Caco-2 (cell line): ENCODE data around the gene CDKN2B-AS1. TPM values are rescaled to one million over a fixed set of nuclear protein-coding genes. Genes with fewer than 3 reads are reported as not detected.

Experiments
- BruUV-seq: library from RNA; stranded (reverse); fragments of 400-500 nt; replicated peaks from 2 replicates; lab custom pipeline; 2021; lab: Mats Ljungman, UMichigan
- CTCF ChIA-PET: fragments of 300-600 bp; sonication (Branson Sonifier 250); formaldehyde crosslinking; loops from one replicate; lab custom pipeline; 2022; ENCODE audit warnings: antibody characterized with exemption; lab: Charles Lee
- POLR2A ChIA-PET: fragments of 300-600 bp; sonication (Branson Sonifier 250); formaldehyde crosslinking; loops from one replicate; lab custom pipeline; 2022; ENCODE audit warnings: antibody characterized with exemption; lab: Charles Lee
- DNase-seq, 2 experiments: peaks; one replicate each; pipeline versions ENCODE4 v3.0.0 to v3.0.0-alpha.2; 2020 to 2022
- H3K27me3 ChIP-seq: replicated peaks from 2 replicates; pipeline ENCODE4 v1.6.0; 2011; ENCODE audit warnings: low read length; ENCODE audit not compliant: control insufficient read depth, insufficient read depth
- H3K36me3 ChIP-seq: 2 replicates; pipeline ENCODE4 v1.5.1; 2011; ENCODE audit warnings: low read length; ENCODE audit not compliant: control insufficient read depth, insufficient read depth
- H3K4me1 ChIP-seq: fragments of 250-450 bp; sonication (Bioruptor Pico); 2 replicates; pipeline ENCODE4 v1.5.1; 2020; ENCODE audit warnings: mild to moderate bottlenecking
- H3K4me3 ChIP-seq: 2 replicates; pipeline ENCODE4 v1.5.1; 2011; ENCODE audit warnings: low read depth, mild to moderate bottlenecking, control low read depth, low read length
- H3K9me3 ChIP-seq: fragments of 250-450 bp; sonication (Bioruptor Pico); 2 replicates; pipeline ENCODE4 v1.5.1; 2020; ENCODE audit warnings: mild to moderate bottlenecking, moderate library complexity
- H3K27ac Mint-ChIP-seq: one replicate; pipeline ENCODE4 v1.8.0; 2022; ENCODE audit warnings: mixed read lengths; ENCODE audit not compliant: unreplicated experiment
- H3K27me3 Mint-ChIP-seq: one replicate; pipeline ENCODE4 v1.8.0; 2022; ENCODE audit warnings: mixed read lengths; ENCODE audit not compliant: insufficient read depth, unreplicated experiment
- H3K36me3 Mint-ChIP-seq: one replicate; pipeline ENCODE4 v1.8.0; 2022; ENCODE audit warnings: mild to moderate bottlenecking, mixed read lengths; ENCODE audit not compliant: insufficient read depth, unreplicated experiment
- H3K4me1 Mint-ChIP-seq: one replicate; pipeline ENCODE4 v1.8.0; 2022; ENCODE audit warnings: low read depth, mixed read lengths; ENCODE audit not compliant: unreplicated experiment
- H3K4me3 Mint-ChIP-seq: one replicate; pipeline ENCODE4 v1.8.0; 2022; ENCODE audit warnings: mild to moderate bottlenecking, moderate library complexity, mixed read lengths; ENCODE audit not compliant: unreplicated experiment
- H3K9me3 Mint-ChIP-seq: one replicate; pipeline ENCODE4 v1.8.0; 2022; ENCODE audit warnings: mixed read lengths; ENCODE audit not compliant: unreplicated experiment
- CTCF ChIP-seq, 2 experiments: fragments of 200-600 bp in 1 of 2; IDR thresholded peaks; 1 replicate in 1 of 2; 2 replicates in 1 of 2; pipeline versions ENCODE4 v1.5.1 to v1.8.0; 2011 to 2022; ENCODE audit warnings: antibody characterized with exemption in 1 of 2, control low read depth in 1 of 2, inconsistent platforms in 1 of 2, low read depth in 1 of 2, low read length in 1 of 2, mild to moderate bottlenecking in 1 of 2, moderate library complexity in 1 of 2; ENCODE audit not compliant: insufficient read depth in 1 of 2, severe bottlenecking in 1 of 2, unreplicated experiment in 1 of 2
- intact Hi-C: fragments of 100-400 bp; cut with micrococcal nuclease; formaldehyde crosslinking; loops from one replicate; pipeline ENCODE4 v1.10.0; 2022; ENCODE audit not compliant: unreplicated experiment
- total RNA-seq: library from RNA; stranded (reverse); gene quantifications from 2 replicates; pipeline ENCODE4 v1.2.3, GENCODE V29; 2022

CDKN2B-AS1 gene
- total RNA-seq, 1 experiment from 2014 or later = 1.2 TPM

DNA sequence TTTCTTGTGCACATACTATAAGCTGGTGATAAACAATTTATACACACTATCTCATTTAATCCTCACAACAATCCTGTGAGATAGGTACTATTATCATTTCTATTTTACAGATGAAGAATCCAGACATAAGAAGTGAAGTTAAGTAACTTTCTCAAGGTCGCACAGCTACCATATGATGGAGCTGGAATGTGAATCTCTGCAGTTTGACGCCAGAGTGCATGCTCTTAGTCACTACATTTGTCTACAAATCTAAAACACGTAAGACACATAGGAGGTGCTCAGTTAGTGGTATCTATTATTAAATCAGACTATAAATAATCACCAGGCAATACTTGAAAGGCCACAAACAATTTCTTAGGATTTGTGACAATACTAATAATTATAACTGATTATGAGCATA lies 59.5 kb downstream of the CDKN2B-AS1 start:
- DNase-seq = no peak
- no peak overlapping the region for H3K27ac Mint-ChIP-seq
- Histone ChIP-seq H3K9me3 (no peaks in the 10 kb centered on the region), H3K4me3 (no peak overlapping the region), H3K27me3 (no peaks in the 10 kb centered on the region), H3K36me3 (no peaks in the 10 kb centered on the region), H3K4me1 (no peaks in the 10 kb centered on the region)
- no peaks in the 10 kb centered on the region for H3K36me3 Mint-ChIP-seq
- no peaks in the 10 kb centered on the region for H3K9me3 Mint-ChIP-seq
- no peak for TF ChIP-seq CTCF (IDR thresholded peaks at IDR 0.05; ENCODE audit: insufficient read depth in 1 of 2, low read depth in 1 of 2, low read length in 1 of 2, severe bottlenecking in 1 of 2, unreplicated experiment in 1 of 2)
- ChIA-PET POLR2A (no interaction called here), CTCF (no interaction called here)
- no peaks in the 10 kb centered on the region for H3K27me3 Mint-ChIP-seq
- H3K4me3 Mint-ChIP-seq = no peak overlapping the region
- H3K4me1 Mint-ChIP-seq = no peaks in the 10 kb centered on the region
- no TSS peak for BruUV-seq
- intact Hi-C loops = no loop called here

GRCh38 chr9:22054529-22054928 lies 59.9 kb downstream of the CDKN2B-AS1 start:
- no peaks in the 10 kb centered on the region for H3K27me3 ChIP-seq
- Mint-ChIP-seq H3K36me3 (no peaks in the 10 kb centered on the region), H3K27ac (no peak overlapping the region), H3K4me3 (no peak overlapping the region), H3K9me3 (no peaks in the 10 kb centered on the region), H3K4me1 (no peaks in the 10 kb centered on the region), H3K27me3 (no peaks in the 10 kb centered on the region)
- H3K4me1 ChIP-seq = no peaks in the 10 kb centered on the region
- ChIA-PET POLR2A (no interaction called here), CTCF (no interaction called here)
- DNase-seq = no peak
- H3K4me3 ChIP-seq = no peak overlapping the region
- TF ChIP-seq CTCF (IDR thresholded peaks at IDR 0.05; ENCODE audit: insufficient read depth in 1 of 2, low read depth in 1 of 2, low read length in 1 of 2, severe bottlenecking in 1 of 2, unreplicated experiment in 1 of 2) = no peak
- no peaks in the 10 kb centered on the region for H3K9me3 ChIP-seq
- no peaks in the 10 kb centered on the region for H3K36me3 ChIP-seq
- intact Hi-C loops = no loop called here
- BruUV-seq = no TSS peak

DNA sequence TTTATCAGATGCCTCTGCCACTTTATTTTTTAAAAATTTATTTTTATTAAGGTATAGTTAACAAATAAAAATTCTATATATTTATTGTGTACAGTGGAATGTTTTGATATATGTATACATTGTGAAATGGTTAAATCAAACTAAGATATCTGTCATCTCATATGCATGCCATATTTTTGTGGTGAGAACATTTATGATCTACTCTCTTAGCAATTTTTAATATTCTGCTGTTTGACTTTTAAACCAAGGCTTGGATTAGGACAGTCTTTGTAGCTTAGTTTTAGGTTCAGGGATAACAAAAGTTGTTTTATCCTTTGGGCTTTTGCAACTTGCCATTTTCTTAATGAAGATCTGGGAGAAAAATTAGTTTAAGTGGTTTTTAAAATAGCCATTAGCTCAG lies 60.5 kb downstream of the CDKN2B-AS1 start:
- Histone ChIP-seq H3K36me3 (no peaks in the 10 kb centered on the region), H3K4me3 (no peak overlapping the region), H3K4me1 (no peaks in the 10 kb centered on the region), H3K27me3 (no peaks in the 10 kb centered on the region), H3K9me3 (no peaks in the 10 kb centered on the region)
- ChIA-PET POLR2A (no interaction called here), CTCF (no interaction called here)
- no TSS peak for BruUV-seq
- intact Hi-C loops = no loop called here
- Mint-ChIP-seq H3K36me3 (no peaks in the 10 kb centered on the region), H3K27ac (no peak overlapping the region), H3K4me3 (no peak overlapping the region), H3K9me3 (no peaks in the 10 kb centered on the region), H3K27me3 (no peaks in the 10 kb centered on the region), H3K4me1 (no peaks in the 10 kb centered on the region)
- DNase-seq = no peak
- no peak for TF ChIP-seq CTCF (IDR thresholded peaks at IDR 0.05; ENCODE audit: insufficient read depth in 1 of 2, low read depth in 1 of 2, low read length in 1 of 2, severe bottlenecking in 1 of 2, unreplicated experiment in 1 of 2)
